ENCODE data around the gene HACL1.

- TF ChIP-seq CTCF (IDR thresholded peaks at IDR 0.05) (no peak), POLR2A (IDR thresholded peaks at IDR 0.05) (no peak)
Measured at GRCh38 chr3:15556512-15556911, 44.9 kb downstream of the HACL1 start.
